DMS153 (cell line): ENCODE measurements around the gene MAPK8.
A peak's percentile ranks its signal among the peaks of the same experiment; 100 is the strongest.

Experiments
- DNase-seq: peaks from one replicate; lab custom pipeline; 2025; lab: John Stamatoyannopoulos, UW

The MAPK8 gene

GRCh38 chr10:48292616-48293015, 13.9 kb upstream of the MAPK8 start:
- DNase-seq: no peak

DNA sequence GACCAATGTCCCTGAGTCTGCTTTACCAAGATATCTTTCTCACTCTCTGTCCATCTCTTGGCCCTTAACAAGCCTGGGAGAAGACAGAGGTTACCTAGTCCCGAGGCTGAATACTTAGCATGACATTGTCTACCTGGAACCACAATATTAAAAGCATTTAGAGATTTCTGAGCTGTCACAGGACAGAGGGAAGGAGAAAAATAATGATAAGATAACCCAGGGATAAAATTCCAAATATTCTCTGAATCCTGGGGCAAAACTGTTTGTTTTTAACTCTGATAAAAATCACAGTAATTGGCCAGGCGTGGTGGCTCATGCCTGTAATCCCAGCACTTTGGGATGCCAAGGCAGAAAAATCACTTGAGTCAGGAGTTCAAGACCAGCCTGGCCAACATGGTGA, 12.0 kb upstream of the MAPK8 start:
- DNase-seq: no peak

GRCh38 chr10:48296576-48297098, 9.8 kb upstream of the MAPK8 start:
- no peak for DNase-seq

GRCh38 chr10:48299066-48299465, 7.4 kb upstream of the MAPK8 start:
- DNase-seq: no peak

GRCh38 chr10:48299692-48300091, 6.8 kb upstream of the MAPK8 start:
- DNase-seq: no peak

DNA sequence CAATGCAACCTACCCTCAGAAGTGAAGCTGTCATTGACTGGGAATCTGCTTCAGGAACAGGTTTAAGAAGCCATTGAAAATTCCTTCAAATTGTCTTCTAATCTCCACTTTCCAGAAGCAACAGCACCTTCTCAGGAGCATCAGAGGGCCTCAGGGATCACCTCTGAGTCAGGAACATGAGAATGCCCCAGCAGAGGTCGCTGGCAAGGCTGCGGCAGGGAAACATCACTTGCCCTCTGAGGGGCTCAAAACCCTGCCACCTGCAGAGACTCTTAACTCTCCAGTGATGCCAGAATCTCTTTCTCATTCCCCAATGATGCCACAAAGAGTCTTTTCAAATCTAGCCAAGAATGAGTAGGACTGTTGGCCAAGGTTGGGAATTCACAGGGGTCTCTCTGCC, 5.9 kb upstream of the MAPK8 start:
- no peak for DNase-seq

DNA sequence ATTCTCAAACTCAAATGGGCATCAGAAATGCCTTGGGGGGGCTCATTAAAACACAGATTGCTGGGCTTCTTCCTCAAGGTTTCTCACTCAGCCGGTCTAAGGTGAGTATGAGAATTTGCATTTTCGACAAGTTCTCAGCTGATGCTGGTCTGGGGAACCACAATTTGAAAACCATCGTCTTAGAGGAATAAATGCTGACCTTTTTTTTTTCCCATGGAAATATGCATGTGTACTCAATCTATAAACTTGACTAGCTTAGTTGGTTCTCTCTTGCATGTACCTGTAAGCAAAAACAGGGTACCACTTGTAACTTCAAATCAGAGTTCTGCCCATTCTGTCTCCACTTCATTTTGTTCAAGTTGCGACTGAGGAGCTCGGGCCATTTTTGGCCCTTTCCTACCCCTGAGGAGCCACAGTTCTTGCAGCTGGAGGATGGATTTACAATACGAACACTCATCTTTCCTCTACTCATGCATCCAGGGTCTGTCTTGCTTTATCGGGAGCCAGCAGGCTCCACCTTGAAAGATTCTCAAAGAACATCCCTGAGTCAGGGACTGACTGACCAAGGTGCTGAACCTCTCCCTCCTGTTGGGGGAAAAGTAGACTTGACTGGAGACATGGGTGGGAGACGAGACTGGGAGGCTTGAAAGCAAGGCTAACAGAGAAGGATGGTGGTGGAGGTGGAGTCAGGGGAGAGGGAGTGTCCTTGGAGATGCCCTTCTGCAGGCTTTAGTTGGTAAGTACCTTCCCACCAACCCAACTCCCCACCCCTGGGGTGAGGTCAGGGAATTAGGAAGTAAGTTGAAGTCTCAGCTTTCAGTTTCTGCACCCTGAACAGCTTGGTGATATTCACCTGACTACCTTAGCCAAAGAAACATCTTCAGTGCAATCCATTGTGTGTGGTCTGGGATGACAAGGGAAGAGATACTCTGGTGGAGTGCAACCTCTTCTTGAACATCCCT, 3.7 kb upstream of the MAPK8 start:
- no peak for DNase-seq

DNA sequence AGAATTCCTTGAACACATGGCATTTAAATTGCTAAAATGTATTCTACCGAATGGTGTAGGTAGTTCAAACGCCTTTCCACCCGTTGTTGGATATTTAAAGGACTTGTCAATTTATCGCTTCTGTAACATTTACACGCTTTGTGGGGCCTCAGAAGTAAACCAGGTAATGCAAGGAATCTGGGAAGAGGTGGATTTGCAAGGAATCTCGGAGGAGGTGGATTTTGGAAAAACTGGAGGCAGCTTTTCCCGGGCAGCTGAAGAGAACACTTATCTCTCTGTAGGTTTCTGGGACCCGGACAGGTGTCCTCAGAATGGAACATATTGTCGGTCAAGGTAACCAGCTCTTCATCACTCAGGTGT, 592 bp upstream of the MAPK8 start:
- DNase-seq: no peak

- no peak for DNase-seq
These were observed 613 bp downstream of the MAPK8 start for GRCh38 chr10:48306870-48307710.

DNA sequence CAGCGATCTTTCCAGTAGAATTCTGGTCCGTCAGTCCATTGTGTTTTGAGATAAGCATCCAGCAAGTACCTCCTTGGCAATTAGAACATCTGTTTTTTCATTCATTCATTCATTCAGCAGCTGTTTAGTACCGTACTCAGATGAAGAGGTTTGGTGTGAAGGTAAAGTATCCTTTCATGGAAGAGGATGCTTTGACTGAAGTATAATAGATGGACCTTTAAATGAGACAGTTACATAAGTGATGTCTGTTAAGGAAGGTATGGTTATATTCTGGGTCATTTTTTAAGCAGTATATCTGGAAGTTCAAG, 1.2 kb downstream of the MAPK8 start:
- DNase-seq: no peak

GRCh38 chr10:48309711-48310226, 3.3 kb downstream of the MAPK8 start:
- no peak for DNase-seq

- DNase-seq: no peak
These were observed 7.6 kb downstream of the MAPK8 start for GRCh38 chr10:48314107-48314506.

- DNase-seq: no peak
These were observed 9.8 kb downstream of the MAPK8 start for GRCh38 chr10:48316236-48316635.

GRCh38 chr10:48317321-48317990, 11.0 kb downstream of the MAPK8 start:
- DNase-seq: no peak

DNA sequence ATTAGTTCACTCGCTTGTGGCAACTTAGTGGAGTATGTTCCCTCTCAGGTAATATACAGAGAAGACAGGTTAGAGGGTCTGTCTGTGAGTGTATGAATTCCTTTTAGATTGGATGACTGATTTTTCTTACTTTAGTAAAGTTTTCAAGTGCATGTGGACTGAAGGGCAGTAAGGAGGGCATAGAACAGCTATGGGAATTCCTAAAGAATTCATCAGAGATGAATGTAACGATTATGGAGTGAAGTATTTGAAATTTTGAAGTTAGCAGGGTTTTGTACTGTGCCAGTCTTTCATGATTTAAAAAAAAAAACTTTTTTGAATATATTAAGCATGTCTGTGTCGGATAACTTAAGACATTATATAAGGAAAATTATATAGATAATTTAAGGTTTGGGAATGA, 15.5 kb downstream of the MAPK8 start:
- no peak for DNase-seq

DNA sequence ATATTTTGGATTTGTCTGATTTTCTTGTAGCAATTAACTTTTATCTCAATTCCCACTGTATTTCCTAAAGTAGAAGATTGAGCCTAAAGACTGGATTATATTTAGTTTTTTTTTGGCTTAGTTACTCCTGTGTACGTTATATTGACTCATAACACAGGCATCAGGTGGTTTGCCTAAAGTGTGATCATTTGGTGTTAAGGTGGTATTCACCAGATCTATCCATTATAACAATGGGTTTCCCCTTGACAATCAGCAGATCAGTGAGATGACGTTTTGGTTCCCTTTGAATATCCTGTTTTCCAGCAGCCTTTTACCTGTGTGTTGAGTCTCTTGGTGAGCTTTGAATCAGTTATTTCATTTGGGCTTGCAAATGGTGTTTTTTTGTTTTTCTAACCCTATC, 18.1 kb downstream of the MAPK8 start:
- no peak for DNase-seq

DNA sequence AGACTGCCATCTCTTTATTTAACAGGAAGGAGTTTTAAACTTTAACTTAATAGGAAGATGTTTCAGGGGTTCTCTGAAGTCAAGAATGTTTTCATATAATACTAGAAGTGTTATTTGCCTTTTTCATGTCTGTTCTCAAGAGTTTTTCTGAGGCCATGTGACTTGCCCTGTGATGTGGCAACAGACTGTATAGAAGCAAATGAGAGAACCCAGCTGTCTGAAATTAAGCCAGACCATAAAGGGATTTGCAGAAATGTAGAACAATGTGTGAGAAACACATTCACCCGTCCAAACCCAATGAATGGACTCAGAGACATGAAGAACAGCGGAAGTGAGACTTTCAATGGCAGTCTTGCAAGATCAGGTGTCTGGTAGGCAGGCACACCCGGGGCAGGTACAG, 23.8 kb downstream of the MAPK8 start:
- DNase-seq: no peak

- no peak for DNase-seq
These were observed 25.0 kb downstream of the MAPK8 start for GRCh38 chr10:48331436-48331835.

DNA sequence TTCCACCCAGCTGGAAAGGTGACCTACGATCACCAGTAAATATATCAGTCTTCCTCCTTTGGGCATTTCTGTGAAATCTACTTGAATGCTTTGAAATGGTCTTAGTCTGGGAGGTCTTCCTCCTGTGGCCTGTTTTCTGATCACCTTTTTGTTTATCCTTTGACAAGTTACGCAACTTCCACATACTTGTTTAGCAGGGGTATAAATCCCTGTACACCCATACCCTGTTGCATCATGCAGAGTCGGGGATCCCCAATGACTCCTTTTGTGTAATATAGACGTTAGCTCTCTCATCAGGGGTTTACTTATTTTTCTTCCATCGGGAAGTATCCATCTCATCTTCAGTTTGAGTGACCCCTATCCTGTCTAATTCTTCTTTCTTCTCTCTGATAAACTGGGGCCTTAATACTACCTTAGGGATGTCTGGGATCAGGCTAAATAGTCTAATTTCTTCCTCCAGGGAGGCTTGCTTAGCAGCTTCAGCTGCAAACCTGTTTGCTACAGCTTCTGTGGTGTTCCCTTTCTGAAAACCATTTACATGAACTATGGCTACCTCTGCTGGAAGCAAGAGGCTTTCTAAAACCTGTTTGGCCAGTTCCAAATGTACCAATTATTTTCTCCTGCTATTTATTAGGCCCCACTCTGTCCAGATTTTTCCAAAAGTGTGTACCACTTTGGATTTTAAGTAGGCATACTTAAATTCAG, 25.8 kb downstream of the MAPK8 start:
- peak; percentile 66 for DNase-seq

GRCh38 chr10:48332871-48333216, 26.4 kb downstream of the MAPK8 start:
- peak; percentile 66 for DNase-seq

DNA sequence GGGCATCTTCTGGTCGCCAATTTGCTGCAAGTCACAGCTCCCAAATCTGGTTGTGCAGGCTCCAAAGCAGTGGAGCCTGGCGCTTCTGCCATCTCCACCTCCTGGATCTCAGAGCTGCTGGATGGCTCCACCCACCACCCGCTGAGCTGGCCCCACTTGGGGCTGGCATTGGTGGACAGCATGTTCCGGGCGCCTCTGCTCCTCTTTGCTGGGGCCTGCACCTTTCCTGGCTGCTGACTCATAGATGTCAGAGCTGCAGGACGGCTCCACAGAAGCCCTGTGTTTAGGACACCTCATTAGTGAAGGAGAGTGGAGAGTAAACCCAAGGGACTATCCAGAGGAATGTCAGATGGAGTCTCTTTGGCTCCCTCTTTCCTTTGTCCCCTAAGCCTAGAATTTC, 27.4 kb downstream of the MAPK8 start:
- DNase-seq: no peak

GRCh38 chr10:48335788-48336187, 29.3 kb downstream of the MAPK8 start:
- DNase-seq: no peak
